HepG2 (cell line): ENCODE measurements around the gene CALM1. TPM values are rescaled to one million over a fixed set of nuclear protein-coding genes. Genes with fewer than 3 reads are reported as not detected.

ENCODE experiments used
- CTCF ChIP-seq: sonication (generic); formaldehyde crosslinking; IDR thresholded peaks from 2 replicates; pipeline ENCODE4 v1.5.0; 2020; ENCODE audit warnings: mild to moderate bottlenecking, missing genetic modification reagents, moderate library complexity
- DMTF1 ChIP-seq: sonication (generic); formaldehyde crosslinking; IDR thresholded peaks from 2 replicates; pipeline ENCODE4 v1.4.0; 2020; ENCODE audit warnings: mild to moderate bottlenecking, missing genetic modification reagents
- FOXC1 ChIP-seq: sonication (generic); formaldehyde crosslinking; IDR thresholded peaks from 2 replicates; pipeline ENCODE4 v1.8.0; 2022; ENCODE audit warnings: mild to moderate bottlenecking, missing genetic modification reagents, borderline replicate concordance
- PAXIP1 ChIP-seq: sonication (generic); formaldehyde crosslinking; conservative IDR thresholded peaks from 2 replicates; pipeline ENCODE4 v1.4.0; 2020; ENCODE audit warnings: mild to moderate bottlenecking, missing genetic modification reagents, moderate library complexity
- POLR2G ChIP-seq: fragments of 200-400 bp; formaldehyde crosslinking; IDR thresholded peaks from 2 replicates; pipeline ENCODE4 v1.6.1; 2018; ENCODE audit warnings: mild to moderate bottlenecking, low read depth, low read length, moderate library complexity
- ZC3H13 ChIP-seq: sonication (generic); formaldehyde crosslinking; IDR thresholded peaks from 2 replicates; pipeline ENCODE4 v1.8.1; 2023; ENCODE audit warnings: mild to moderate bottlenecking, missing genetic modification reagents, moderate library complexity
- ZNF142 ChIP-seq: sonication (generic); formaldehyde crosslinking; IDR thresholded peaks from 2 replicates; pipeline ENCODE4 v1.4.0; 2020; ENCODE audit warnings: missing genetic modification reagents
- ZNF740 ChIP-seq: sonication (generic); formaldehyde crosslinking; IDR thresholded peaks from 2 replicates; pipeline ENCODE4 v1.4.0; 2020; ENCODE audit warnings: missing genetic modification reagents
- ZNF770 ChIP-seq: sonication (generic); formaldehyde crosslinking; IDR thresholded peaks from 2 replicates; pipeline ENCODE4 v1.5.0; 2020; ENCODE audit warnings: mild to moderate bottlenecking, missing genetic modification reagents
- ZSCAN20 ChIP-seq: sonication (generic); formaldehyde crosslinking; IDR thresholded peaks from 2 replicates; pipeline ENCODE4 v1.4.0; 2020; ENCODE audit warnings: missing genetic modification reagents, mild to moderate bottlenecking, borderline replicate concordance
- polyA plus RNA-seq, 8 experiments: library from polyadenylated mRNA; depleted of rRNA in 3 of 8; stranded (reverse) in 7 of 8; unstranded in 1 of 8; fragments of >200 nt; fragmentation: Illumina TruSeq in 4 of 8; extraction: Trizol in 4 of 8; gene quantifications; 2 replicates each; pipeline versions ENCODE4 v1.2.1 to v1.2.3, GENCODE V29; 2011 to 2016; ENCODE audit warnings: low read depth in 4 of 8, missing spikeins in 1 of 8, mixed read lengths in 1 of 8; ENCODE audit not compliant: insufficient read depth in 1 of 8
- total RNA-seq, 5 experiments: library from RNA; depleted of rRNA; stranded (reverse); fragments of >200 nt; fragmentation: Illumina TruSeq; extraction: Trizol; gene quantifications; 2 replicates each; pipeline ENCODE4 v1.2.3, GENCODE V29; 2016; ENCODE audit warnings: low read depth in 1 of 5

CALM1 gene
- total and polyA plus RNA-seq, 2 of the 13 experiments (the other 11 are each of a cell fraction or from before 2014, with no cell fraction given): 110 to 238 TPM

- 0 out of 2 replicates have a peak, but pooled peaks have one; percentile 2 for TF ChIP-seq PAXIP1 (CRISPR knock-in tag)
- TF ChIP-seq ZC3H13 (CRISPR knock-in tag): 0 out of 2 replicates have a peak, but pooled peaks have one; percentile 31
- no peak for TF ChIP-seq ZNF770
- TF ChIP-seq POLR2G: peak; percentile 11
- 0 out of 2 replicates have a peak, but pooled peaks have one; percentile 5 for TF ChIP-seq ZNF740 (CRISPR knock-in tag)
- TF ChIP-seq DMTF1 (CRISPR knock-in tag): 0 out of 2 replicates have a peak, but pooled peaks have one; percentile 3
- no peak for TF ChIP-seq CTCF (CRISPR knock-in tag)
- TF ChIP-seq ZNF142 (CRISPR knock-in tag): no peak
- no peak for TF ChIP-seq FOXC1 (CRISPR knock-in tag)
- 0 out of 2 replicates have a peak, but pooled peaks have one; percentile 30 for TF ChIP-seq ZSCAN20 (CRISPR knock-in tag)
Measured at GRCh38 chr14:90382491-90383125, 14.2 kb upstream of the CALM1 start (continued).
